ENCODE measurements around the gene PARVB. TPM values are rescaled to one million over a fixed set of nuclear protein-coding genes. Genes with fewer than 3 reads are reported as not detected.

The PARVB gene
- polyA plus RNA-seq, 3 donors: 14.8 to 75.5 (median 46.2) TPM

- WGBS, 3 donors: 73 to 87% (median 75%) methylated on average over 8 to 9 of the region's 9 CpGs
- no peak overlapping the region for H3K27ac ChIP-seq (ENCODE audit: low read depth, low read length)
Measured at GRCh38 chr22:44206330-44206645, 182.2 kb downstream of the PARVB start.

- WGBS, 3 donors: 70 to 90% (median 86%) methylated on average over 8 of the region's 8 CpGs
Measured at GRCh38 chr22:44206696-44207095, 182.6 kb downstream of the PARVB start.

GRCh38 chr22:44207173-44207980 is 183.3 kb downstream of the PARVB start:
- H3K27ac ChIP-seq (ENCODE audit: low read depth, low read length): no peak overlapping the region
- WGBS, 3 donors: 82 to 92% (median 86%) methylated on average over 13 to 16 of the region's 16 CpGs

More at GRCh38 chr22:44206696-44207095, 182.6 kb downstream of the PARVB start:
- H3K27ac ChIP-seq (ENCODE audit: low read depth, low read length): no peak overlapping the region

GRCh38 chr22:44207981-44208317 is 183.8 kb downstream of the PARVB start:
- WGBS, 3 donors: 78 to 84% (median 84%) methylated on average over 4 of the region's 4 CpGs
- H3K27ac ChIP-seq (ENCODE audit: low read depth, low read length): no peak overlapping the region

- WGBS, 3 donors: 76 to 93% (median 91%) methylated on average over 3 of the region's 3 CpGs
- H3K27ac ChIP-seq (ENCODE audit: low read depth, low read length): no peak overlapping the region
Measured at GRCh38 chr22:44209343-44209742, 185.2 kb downstream of the PARVB start.

- H3K27ac ChIP-seq (ENCODE audit: low read depth, low read length): no peak overlapping the region
- WGBS, 3 donors: 71 to 82% (median 80%) methylated on average over 4 of the region's 4 CpGs
Measured at GRCh38 chr22:44210722-44211121, 186.6 kb downstream of the PARVB start.

GRCh38 chr22:44211256-44211945 is 187.3 kb downstream of the PARVB start:
- H3K27ac ChIP-seq (ENCODE audit: low read depth, low read length): no peak overlapping the region
- WGBS, 3 donors: 69 to 72% (median 71%) methylated on average over 6 of the region's 6 CpGs

- H3K27ac ChIP-seq (ENCODE audit: low read depth, low read length): no peak overlapping the region
- WGBS, 3 donors: 46 to 53% (median 52%) methylated on average over 12 of the region's 12 CpGs
Measured at GRCh38 chr22:44211946-44212930, 188.1 kb downstream of the PARVB start.

GRCh38 chr22:44212936-44213335 is 188.8 kb downstream of the PARVB start:
- 85 to 96% (median 94%) methylated on average over 1 of the region's 1 CpG for WGBS, 3 donors
- H3K27ac ChIP-seq (ENCODE audit: low read depth, low read length): no peak overlapping the region

GRCh38 chr22:44213489-44214043 is 189.5 kb downstream of the PARVB start:
- 67 to 97% (median 94%) methylated on average over 3 of the region's 3 CpGs for WGBS, 3 donors
- H3K27ac ChIP-seq (ENCODE audit: low read depth, low read length): no peak overlapping the region

GRCh38 chr22:44214187-44214586 is 190.1 kb downstream of the PARVB start:
- WGBS, 3 donors: 85 to 93% (median 92%) methylated on average over 3 of the region's 3 CpGs

GRCh38 chr22:44214764-44215163 is 190.7 kb downstream of the PARVB start:
- WGBS, 3 donors: 76 to 82% (median 81%) methylated on average over 6 of the region's 6 CpGs
- H3K27ac ChIP-seq (ENCODE audit: low read depth, low read length): no peak overlapping the region

More at GRCh38 chr22:44214187-44214586, 190.1 kb downstream of the PARVB start:
- no peak overlapping the region for H3K27ac ChIP-seq (ENCODE audit: low read depth, low read length)

- H3K27ac ChIP-seq (ENCODE audit: low read depth, low read length): no peak overlapping the region
- WGBS, 3 donors: 71 to 95% (median 94%) methylated on average over 4 of the region's 4 CpGs
Measured at GRCh38 chr22:44215287-44215686, 191.2 kb downstream of the PARVB start.

- WGBS, 3 donors: 75 to 79% (median 75%) methylated on average over 7 of the region's 7 CpGs
- no peak overlapping the region for H3K27ac ChIP-seq (ENCODE audit: low read depth, low read length)
Measured at GRCh38 chr22:44217346-44217745, 193.2 kb downstream of the PARVB start.

GRCh38 chr22:44218071-44218470 is 194.0 kb downstream of the PARVB start:
- 75 to 96% (median 92%) methylated on average over 6 of the region's 6 CpGs for WGBS, 3 donors

GRCh38 chr22:44219101-44219870 is 195.2 kb downstream of the PARVB start:
- WGBS, 3 donors: 69 to 85% (median 83%) methylated on average over 18 to 21 of the region's 21 CpGs

More at GRCh38 chr22:44218071-44218470, 194.0 kb downstream of the PARVB start:
- no peak overlapping the region for H3K27ac ChIP-seq (ENCODE audit: low read depth, low read length)

GRCh38 chr22:44220727-44221680 is 196.9 kb downstream of the PARVB start:
- no peak overlapping the region for H3K27ac ChIP-seq (ENCODE audit: low read depth, low read length)
- 73 to 82% (median 80%) methylated on average over 23 of the region's 23 CpGs for WGBS, 3 donors

More at GRCh38 chr22:44219101-44219870, 195.2 kb downstream of the PARVB start:
- no peak overlapping the region for H3K27ac ChIP-seq (ENCODE audit: low read depth, low read length)
